Measurements from ENCODE around the gene RARA.
"Not testable (repeated sequence)": the region's sequence is repeated elsewhere in the genome, so short reads cannot be mapped to it uniquely, and the experiment has no call there.

RARA gene

DNA sequence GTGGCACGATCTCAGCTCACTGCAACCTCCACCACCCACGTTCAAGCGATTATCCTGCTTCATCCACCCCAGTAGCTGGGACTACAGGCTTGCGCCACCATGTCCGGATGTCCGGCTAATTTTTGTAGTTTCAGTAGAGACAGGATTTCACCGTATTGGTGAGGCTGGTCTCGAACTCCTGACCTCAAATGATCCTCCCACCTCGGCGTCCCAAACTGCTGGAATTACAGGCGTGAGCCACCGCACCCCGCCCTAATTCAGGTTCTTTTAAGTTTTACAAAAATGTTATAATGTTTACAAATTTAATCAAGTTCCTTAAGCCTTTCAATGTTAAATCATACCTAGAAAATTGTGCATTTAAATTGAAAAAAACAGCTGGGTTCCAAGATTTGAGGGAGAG lies 68.9 kb downstream of the RARA start:
- H3K27me3 ChIP-seq (ENCODE audit: control insufficient read depth, insufficient read depth, low read length), result no peaks in the 10 kb centered on the region
- H3K27ac ChIP-seq (ENCODE audit: low read depth, low read length), result no peak overlapping the region
- no peaks in the 10 kb centered on the region for H3K36me3 ChIP-seq (ENCODE audit: control insufficient read depth, insufficient read depth, low read length)
- H3K4me3 ChIP-seq (ENCODE audit: low read length), result no peak overlapping the region
- no peaks in the 10 kb centered on the region for H3K4me1 ChIP-seq (ENCODE audit: control insufficient read depth, insufficient read depth, low read length)
- H3K9ac ChIP-seq (ENCODE audit: low read length), result no peak overlapping the region

DNA sequence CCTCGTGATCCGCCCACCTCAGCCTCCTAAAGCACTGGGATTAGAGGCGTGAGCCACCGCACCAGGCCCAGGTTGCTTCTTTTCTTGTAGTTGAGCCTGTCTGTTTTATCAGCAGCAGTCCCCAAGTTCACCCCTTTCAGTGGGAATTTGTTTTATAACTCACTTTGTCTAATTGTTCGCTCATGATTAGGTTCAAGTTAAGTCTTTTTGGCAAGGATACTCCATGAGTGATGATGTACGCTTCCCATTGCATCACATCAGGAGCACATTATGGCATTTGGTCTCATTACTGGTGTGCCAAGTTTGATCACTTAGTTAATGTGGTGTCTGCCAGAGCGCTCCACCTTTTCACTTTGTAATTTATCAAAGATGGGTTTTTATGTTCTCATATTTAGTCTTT lies 70.0 kb downstream of the RARA start:
- H3K27me3 ChIP-seq (ENCODE audit: control insufficient read depth, insufficient read depth, low read length), result no peaks in the 10 kb centered on the region
- H3K4me1 ChIP-seq (ENCODE audit: control insufficient read depth, insufficient read depth, low read length), result no peaks in the 10 kb centered on the region
- H3K4me3 ChIP-seq (ENCODE audit: low read length), result no peak overlapping the region
- no peak overlapping the region for H3K9ac ChIP-seq (ENCODE audit: low read length)
- no peak overlapping the region for H3K27ac ChIP-seq (ENCODE audit: low read depth, low read length)
- no peaks in the 10 kb centered on the region for H3K36me3 ChIP-seq (ENCODE audit: control insufficient read depth, insufficient read depth, low read length)

DNA sequence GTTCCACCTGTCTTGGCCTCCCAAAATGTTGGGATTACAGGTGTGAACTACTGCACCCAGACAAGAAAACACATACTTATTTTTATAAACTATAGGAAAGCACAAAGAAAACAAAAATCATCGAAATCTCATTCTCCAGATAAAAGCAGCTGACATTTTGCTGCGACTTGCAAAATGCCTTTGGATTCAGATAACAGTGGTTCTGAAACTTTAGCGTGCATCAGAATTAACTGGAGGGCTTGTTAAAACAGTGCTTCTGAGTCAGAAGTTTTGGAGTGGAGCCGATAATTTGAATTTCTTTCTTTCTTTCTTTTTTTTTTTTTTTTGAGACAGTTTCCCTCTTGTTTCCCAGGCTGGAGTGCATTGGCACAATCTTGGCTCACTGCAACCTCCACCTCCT lies 73.3 kb downstream of the RARA start:
- H3K4me1 ChIP-seq (ENCODE audit: control insufficient read depth, insufficient read depth, low read length), result no peaks in the 10 kb centered on the region
- H3K27ac ChIP-seq (ENCODE audit: low read depth, low read length), result no peak overlapping the region
- H3K36me3 ChIP-seq (ENCODE audit: control insufficient read depth, insufficient read depth, low read length), result no peaks in the 10 kb centered on the region
- no peak overlapping the region for H3K4me3 ChIP-seq (ENCODE audit: low read length)
- no peaks in the 10 kb centered on the region for H3K27me3 ChIP-seq (ENCODE audit: control insufficient read depth, insufficient read depth, low read length)
- H3K9ac ChIP-seq (ENCODE audit: low read length), result no peak overlapping the region

DNA sequence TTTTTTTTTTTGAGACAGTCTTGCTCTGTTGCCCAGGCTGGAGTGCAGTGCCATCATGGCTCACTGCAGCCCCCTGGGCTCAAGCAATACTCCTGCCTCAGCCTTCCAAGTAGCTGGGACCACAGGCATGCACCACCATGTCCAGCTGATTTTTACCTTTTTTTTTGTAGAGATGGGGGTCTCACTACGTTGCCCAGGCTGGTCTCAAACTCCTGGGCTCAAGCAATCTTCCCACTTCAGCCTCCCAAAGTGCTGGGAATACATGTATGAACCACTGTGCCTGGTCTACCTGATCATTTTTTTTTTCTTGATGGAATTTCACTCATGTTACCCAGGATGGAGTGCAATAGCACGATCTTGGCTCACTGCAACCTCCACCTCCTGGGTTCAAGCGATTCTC lies 77.6 kb downstream of the RARA start:
- H3K27me3 ChIP-seq (ENCODE audit: control insufficient read depth, insufficient read depth, low read length); H3K27ac ChIP-seq (ENCODE audit: low read depth, low read length); H3K4me3 ChIP-seq (ENCODE audit: low read length); H3K9ac ChIP-seq (ENCODE audit: low read length); H3K4me1 ChIP-seq (ENCODE audit: control insufficient read depth, insufficient read depth, low read length); H3K36me3 ChIP-seq (ENCODE audit: control insufficient read depth, insufficient read depth, low read length): not testable (repeated sequence)

DNA sequence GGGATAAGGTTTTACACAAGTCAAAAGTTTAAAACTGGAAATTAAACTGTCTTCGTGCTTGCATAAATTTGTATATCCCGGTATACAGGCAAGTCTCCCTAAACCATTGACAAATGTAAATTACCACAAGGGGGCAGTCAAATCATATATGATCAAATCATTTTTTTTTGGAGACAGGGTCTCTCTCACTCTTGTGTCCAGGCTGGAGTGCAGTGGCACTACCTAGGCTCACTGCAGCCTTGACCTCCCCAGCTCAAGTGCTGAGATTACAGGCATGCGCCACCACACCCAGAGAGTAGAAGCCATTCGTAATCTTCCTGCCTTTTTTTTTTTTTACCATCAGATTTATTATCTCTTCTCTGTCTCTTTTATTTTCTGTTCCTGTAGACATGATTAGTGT lies 90.2 kb downstream of the RARA start:
- Histone ChIP-seq H3K4me3 (ENCODE audit: low read length) (no peak overlapping the region), H3K36me3 (ENCODE audit: control insufficient read depth, insufficient read depth, low read length) (no peaks in the 10 kb centered on the region), H3K27ac (ENCODE audit: low read depth, low read length) (no peak overlapping the region), H3K4me1 (ENCODE audit: control insufficient read depth, insufficient read depth, low read length) (no peaks in the 10 kb centered on the region), H3K9ac (ENCODE audit: low read length) (no peak overlapping the region), H3K27me3 (ENCODE audit: control insufficient read depth, insufficient read depth, low read length) (no peaks in the 10 kb centered on the region)

DNA sequence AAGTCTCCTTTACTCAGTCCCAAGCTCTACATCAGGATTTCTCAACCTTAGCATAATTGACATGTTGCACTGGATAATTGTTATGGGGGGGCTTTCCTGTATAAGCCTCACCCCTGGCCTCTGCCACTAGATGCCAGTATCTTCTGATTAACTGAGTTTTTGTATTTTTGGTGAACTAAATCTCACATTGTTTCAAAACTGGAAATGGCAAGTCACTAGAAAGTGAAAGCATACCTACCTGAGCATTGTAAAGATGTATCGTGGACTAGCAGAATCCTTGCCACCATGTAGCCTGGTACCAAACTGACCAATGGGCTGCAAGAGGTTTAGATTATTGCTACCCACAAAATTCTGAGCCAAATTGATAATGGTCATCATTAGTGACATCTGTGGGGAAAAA lies 93.7 kb downstream of the RARA start:
- Histone ChIP-seq H3K4me3 (ENCODE audit: low read length) (no peak overlapping the region), H3K4me1 (ENCODE audit: control insufficient read depth, insufficient read depth, low read length) (no peaks in the 10 kb centered on the region), H3K9ac (ENCODE audit: low read length) (no peak overlapping the region), H3K27ac (ENCODE audit: low read depth, low read length) (no peak overlapping the region), H3K27me3 (ENCODE audit: control insufficient read depth, insufficient read depth, low read length) (no peaks in the 10 kb centered on the region), H3K36me3 (ENCODE audit: control insufficient read depth, insufficient read depth, low read length) (no peaks in the 10 kb centered on the region)

DNA sequence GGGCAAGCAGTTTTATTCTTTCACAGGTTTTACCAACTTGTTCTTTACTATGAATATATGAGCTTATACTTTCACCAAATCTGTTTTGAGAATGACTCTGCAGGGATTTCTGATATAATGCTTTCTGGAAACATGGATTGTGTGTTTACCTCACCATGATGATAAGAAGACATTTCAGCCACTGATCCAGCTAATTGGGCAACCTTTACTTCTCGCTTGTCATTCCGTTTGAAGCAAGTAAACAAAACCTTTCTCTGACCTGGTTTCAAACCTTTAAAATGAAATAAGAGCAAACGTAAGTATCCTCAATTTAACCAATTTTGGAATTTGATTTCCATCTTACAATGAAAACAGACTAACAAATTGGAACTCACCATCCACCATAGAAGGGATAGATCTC lies 95.0 kb downstream of the RARA start:
- Histone ChIP-seq H3K36me3 (ENCODE audit: control insufficient read depth, insufficient read depth, low read length) (no peaks in the 10 kb centered on the region), H3K9ac (ENCODE audit: low read length) (no peak overlapping the region), H3K4me1 (ENCODE audit: control insufficient read depth, insufficient read depth, low read length) (no peaks in the 10 kb centered on the region), H3K27ac (ENCODE audit: low read depth, low read length) (no peak overlapping the region), H3K27me3 (ENCODE audit: control insufficient read depth, insufficient read depth, low read length) (no peaks in the 10 kb centered on the region), H3K4me3 (ENCODE audit: low read length) (no peak overlapping the region)
